ENCODE results near the gene AHCYL2.

Gene AHCYL2

DNA sequence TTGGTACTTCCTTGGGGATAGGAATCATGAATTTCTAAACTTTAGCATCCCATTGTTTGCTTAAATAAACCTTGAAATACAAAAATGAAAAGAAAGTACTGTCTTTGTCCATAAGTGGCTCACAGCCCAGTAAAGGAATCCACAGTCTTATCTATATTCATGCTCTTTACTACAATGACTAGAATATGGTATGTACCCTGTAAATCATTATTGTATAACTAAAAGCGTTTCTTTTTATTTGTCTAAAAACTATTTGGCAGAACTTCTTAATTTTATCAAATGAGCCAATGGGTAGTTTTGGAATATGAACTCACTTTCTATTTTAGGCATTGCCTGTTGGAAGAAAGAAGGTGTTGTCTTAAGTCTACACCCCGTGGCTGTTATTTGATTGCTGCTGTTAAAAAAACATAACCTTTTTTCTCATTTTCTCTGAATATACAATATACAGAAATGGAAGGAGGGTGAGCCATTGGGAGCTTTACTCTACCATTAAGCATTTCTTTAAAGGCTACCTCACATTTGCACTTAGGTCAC lies 197.0 kb downstream of the AHCYL2 start:
- Histone ChIP-seq H3K36me3 (ENCODE audit: control insufficient read depth, insufficient read depth, low read length) (no peaks in the 10 kb centered on the region), H3K27me3 (ENCODE audit: control insufficient read depth, insufficient read depth, low read length) (no peaks in the 10 kb centered on the region), H3K4me1 (no peaks in the 10 kb centered on the region), H3K27ac (no peak overlapping the region), H2AFZ (no peak overlapping the region), H3K9me3 (ENCODE audit: control insufficient read depth, low read length) (no peaks in the 10 kb centered on the region), H3K4me3 (ENCODE audit: low read depth, low read length) (no peak overlapping the region), H3K79me2 (no peaks in the 10 kb centered on the region), H3K4me2 (ENCODE audit: low read length) (no peak overlapping the region), H3K9ac (no peak overlapping the region)
- TF ChIP-seq, protein P1, sequence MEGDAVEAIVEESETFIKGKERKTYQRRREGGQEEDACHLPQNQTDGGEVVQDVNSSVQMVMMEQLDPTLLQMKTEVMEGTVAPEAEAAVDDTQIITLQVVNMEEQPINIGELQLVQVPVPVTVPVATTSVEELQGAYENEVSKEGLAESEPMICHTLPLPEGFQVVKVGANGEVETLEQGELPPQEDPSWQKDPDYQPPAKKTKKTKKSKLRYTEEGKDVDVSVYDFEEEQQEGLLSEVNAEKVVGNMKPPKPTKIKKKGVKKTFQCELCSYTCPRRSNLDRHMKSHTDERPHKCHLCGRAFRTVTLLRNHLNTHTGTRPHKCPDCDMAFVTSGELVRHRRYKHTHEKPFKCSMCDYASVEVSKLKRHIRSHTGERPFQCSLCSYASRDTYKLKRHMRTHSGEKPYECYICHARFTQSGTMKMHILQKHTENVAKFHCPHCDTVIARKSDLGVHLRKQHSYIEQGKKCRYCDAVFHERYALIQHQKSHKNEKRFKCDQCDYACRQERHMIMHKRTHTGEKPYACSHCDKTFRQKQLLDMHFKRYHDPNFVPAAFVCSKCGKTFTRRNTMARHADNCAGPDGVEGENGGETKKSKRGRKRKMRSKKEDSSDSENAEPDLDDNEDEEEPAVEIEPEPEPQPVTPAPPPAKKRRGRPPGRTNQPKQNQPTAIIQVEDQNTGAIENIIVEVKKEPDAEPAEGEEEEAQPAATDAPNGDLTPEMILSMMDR (IDR thresholded peaks at IDR 0.05): no peak

DNA sequence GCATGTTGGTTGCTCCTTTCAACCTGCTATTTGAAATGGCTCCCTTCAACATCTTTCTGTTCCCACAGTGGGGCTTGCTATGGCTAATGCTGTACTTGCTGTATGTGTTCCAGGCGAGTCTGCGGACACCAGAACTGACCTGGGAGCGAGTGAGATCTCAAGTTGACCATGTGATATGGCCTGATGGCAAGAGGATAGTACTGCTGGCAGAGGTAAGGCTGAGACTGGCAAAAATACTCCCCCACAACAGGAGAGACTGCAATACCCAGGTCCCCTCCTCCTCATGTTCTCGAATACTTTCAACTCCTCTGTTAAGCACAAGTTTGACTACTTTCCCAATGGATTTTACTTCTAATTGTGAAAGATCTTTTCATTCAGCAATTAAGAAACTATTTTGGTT lies 197.9 kb downstream of the AHCYL2 start:
- Histone ChIP-seq H3K27ac (no peak overlapping the region), H3K9ac (no peak overlapping the region), H3K27me3 (ENCODE audit: control insufficient read depth, insufficient read depth, low read length) (no peaks in the 10 kb centered on the region), H3K4me1 (no peaks in the 10 kb centered on the region), H2AFZ (no peak overlapping the region), H3K4me2 (ENCODE audit: low read length) (no peak overlapping the region), H3K79me2 (no peaks in the 10 kb centered on the region), H3K36me3 (ENCODE audit: control insufficient read depth, insufficient read depth, low read length) (no peaks in the 10 kb centered on the region), H3K9me3 (ENCODE audit: control insufficient read depth, low read length) (no peaks in the 10 kb centered on the region), H3K4me3 (ENCODE audit: low read depth, low read length) (no peak overlapping the region)
- TF ChIP-seq, protein P1 (IDR thresholded peaks at IDR 0.05): no peak

DNA sequence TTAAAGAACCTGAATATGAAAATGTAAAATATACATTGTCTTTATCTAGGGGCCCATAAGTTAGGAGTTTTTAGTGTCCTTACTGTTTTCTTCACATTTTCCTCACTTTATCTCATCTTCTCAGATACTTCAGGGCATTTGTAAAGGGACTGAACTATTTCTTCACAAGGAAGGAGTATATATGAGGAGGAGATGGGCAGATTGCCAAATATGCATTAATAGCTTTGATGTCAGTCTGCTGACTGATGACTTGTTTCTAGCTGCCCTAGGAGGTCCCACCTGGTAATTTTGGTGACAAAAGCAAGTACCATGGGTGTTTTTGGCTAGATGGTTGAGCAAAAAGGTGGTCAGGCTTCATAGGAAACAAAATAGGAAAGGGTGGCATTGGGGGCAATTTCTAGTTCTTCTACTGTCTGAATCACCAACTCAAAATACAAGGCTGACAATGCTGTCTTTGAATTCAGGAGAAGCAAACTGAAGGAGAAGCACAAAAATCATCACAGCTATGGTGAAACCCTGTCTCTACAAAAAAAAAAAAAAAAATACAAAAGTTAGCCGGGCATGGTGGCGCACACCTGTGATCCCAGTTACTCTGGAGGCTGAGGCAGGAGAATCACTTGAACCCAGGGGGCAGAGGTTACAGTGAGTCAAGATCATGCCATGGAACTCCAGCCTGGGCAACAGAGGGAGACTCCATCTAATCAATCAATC lies 199.0 kb downstream of the AHCYL2 start:
- Histone ChIP-seq H3K9ac (no peak overlapping the region), H3K36me3 (ENCODE audit: control insufficient read depth, insufficient read depth, low read length) (no peaks in the 10 kb centered on the region), H3K27me3 (ENCODE audit: control insufficient read depth, insufficient read depth, low read length) (no peaks in the 10 kb centered on the region), H3K4me3 (ENCODE audit: low read depth, low read length) (no peak overlapping the region), H3K79me2 (no peaks in the 10 kb centered on the region), H3K4me1 (no peaks in the 10 kb centered on the region), H2AFZ (no peak overlapping the region), H3K27ac (no peak overlapping the region), H3K4me2 (ENCODE audit: low read length) (no peak overlapping the region), H3K9me3 (ENCODE audit: control insufficient read depth, low read length) (no peaks in the 10 kb centered on the region)
- TF ChIP-seq, protein P1 (IDR thresholded peaks at IDR 0.05): no peak

DNA sequence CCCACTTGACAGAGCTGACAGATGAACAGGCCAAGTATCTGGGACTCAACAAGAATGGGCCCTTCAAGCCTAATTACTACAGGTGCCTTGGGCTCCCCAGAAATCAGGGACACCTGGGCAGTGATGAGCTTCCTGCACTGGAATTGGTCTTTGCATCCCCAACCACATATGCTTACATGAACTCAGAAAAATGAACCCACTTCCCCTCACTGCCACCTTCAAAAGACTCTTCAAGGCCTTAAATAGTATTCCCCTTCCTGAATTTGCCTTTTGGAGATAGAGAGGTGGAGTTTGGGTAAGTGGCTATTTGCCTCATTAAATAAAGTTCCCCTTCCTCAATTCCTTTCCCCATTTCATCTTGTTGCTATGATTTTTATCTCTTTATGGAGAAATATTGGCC lies 201.7 kb downstream of the AHCYL2 start:
- TF ChIP-seq, protein P1 (IDR thresholded peaks at IDR 0.05): no peak

More for the DNA sequence above, 201.7 kb downstream of the AHCYL2 start:
- Histone ChIP-seq H3K4me2 (ENCODE audit: low read length) (no peak overlapping the region), H3K4me1 (no peaks in the 10 kb centered on the region), H3K4me3 (ENCODE audit: low read depth, low read length) (no peak overlapping the region), H3K27me3 (ENCODE audit: control insufficient read depth, insufficient read depth, low read length) (no peaks in the 10 kb centered on the region), H3K79me2 (no peaks in the 10 kb centered on the region), H3K36me3 (ENCODE audit: control insufficient read depth, insufficient read depth, low read length) (no peaks in the 10 kb centered on the region), H3K9me3 (ENCODE audit: control insufficient read depth, low read length) (no peaks in the 10 kb centered on the region), H2AFZ (no peak overlapping the region), H3K27ac (no peak overlapping the region), H3K9ac (no peak overlapping the region)
